NCI-H69 (cell line): ENCODE data around the gene ANKRD26.

Experiments
- DNase-seq: peaks from one replicate; lab custom pipeline; 2025; lab: John Stamatoyannopoulos, UW

ANKRD26 gene

GRCh38 chr10:27019827-27020226 is 80.5 kb downstream of the ANKRD26 start:
- no peak for DNase-seq

- no peak for DNase-seq
Observed at GRCh38 chr10:26997610-26998009, 102.7 kb downstream of the ANKRD26 start.

GRCh38 chr10:26994743-26995142 is 105.6 kb downstream of the ANKRD26 start:
- no peak for DNase-seq

GRCh38 chr10:26987851-26988250 is 112.4 kb downstream of the ANKRD26 start:
- DNase-seq = peak; percentile 4

- no peak for DNase-seq
Observed at GRCh38 chr10:26983156-26983555, 117.1 kb downstream of the ANKRD26 start.

GRCh38 chr10:26982058-26982457 is 118.2 kb downstream of the ANKRD26 start:
- DNase-seq = no peak

GRCh38 chr10:26981232-26981824 is 119.0 kb downstream of the ANKRD26 start:
- DNase-seq = no peak

GRCh38 chr10:26978519-26978918 is 121.8 kb downstream of the ANKRD26 start:
- DNase-seq = no peak

GRCh38 chr10:26977635-26978034 is 122.7 kb downstream of the ANKRD26 start:
- DNase-seq = peak; percentile 19

- no peak for DNase-seq
Observed at GRCh38 chr10:26970667-26971066, 129.6 kb downstream of the ANKRD26 start.

GRCh38 chr10:26969145-26969926 is 131.0 kb downstream of the ANKRD26 start:
- no peak for DNase-seq

GRCh38 chr10:26962835-26963234 is 137.5 kb downstream of the ANKRD26 start:
- no peak for DNase-seq

GRCh38 chr10:26960308-26960707 is 140.0 kb downstream of the ANKRD26 start:
- no peak for DNase-seq

- DNase-seq = no peak
Observed at GRCh38 chr10:26959841-26960240, 140.5 kb downstream of the ANKRD26 start.
